ENCODE measurements around the gene PRKAR2B. TPM values are rescaled to one million over a fixed set of nuclear protein-coding genes. Genes with fewer than 3 reads are reported as not detected.

PRKAR2B gene
- total and polyA plus RNA-seq, 4 experiments from 2014 or later: 0.29 to 0.47 (median 0.43) TPM

DNA sequence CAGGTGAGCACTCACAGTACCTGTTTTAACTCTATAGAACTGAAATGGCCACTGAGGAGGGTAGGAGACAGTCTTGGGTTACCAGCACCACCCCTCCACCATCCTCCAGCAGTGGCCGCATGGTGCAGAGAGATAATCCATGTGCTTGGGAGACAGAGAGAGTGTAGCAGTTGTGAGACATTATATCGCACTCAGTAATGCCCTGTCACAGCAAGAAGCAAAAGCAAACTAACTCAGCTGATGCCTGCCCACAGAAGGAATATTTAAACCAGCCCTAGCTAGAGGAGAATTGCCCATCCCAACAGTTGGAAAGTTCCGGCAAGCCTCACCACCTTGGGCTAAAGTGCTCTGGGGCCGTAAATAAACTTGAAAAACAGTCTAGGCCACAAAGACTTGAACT, 65.5 kb downstream of the PRKAR2B start:
- no peak for DNase-seq
- H3K36me3 ChIP-seq (ENCODE audit: insufficient read depth, low read length): no peaks in the 10 kb centered on the region
- no peak overlapping the region for H3K27ac ChIP-seq (ENCODE audit: low read depth, low read length)
- H3K4me1 ChIP-seq (ENCODE audit: insufficient read depth, low read length): no peaks in the 10 kb centered on the region
- H3K36me3 Mint-ChIP-seq: no peaks in the 10 kb centered on the region
- no peak overlapping the region for H3K4me3 Mint-ChIP-seq
- no peak overlapping the region for H3K27ac Mint-ChIP-seq
- H3K4me1 Mint-ChIP-seq: no peaks in the 10 kb centered on the region
- H3K4me3 ChIP-seq (ENCODE audit: low read length in 2 of 2): no peak overlapping the region
- CTCF ChIA-PET (ENCODE audit: partially characterized antibody): no interaction called here
- no peaks in the 10 kb centered on the region for H3K9me3 ChIP-seq (ENCODE audit: control insufficient read depth in 1 of 2, low read length in 2 of 2)
- H3K9me3 Mint-ChIP-seq: no peaks in the 10 kb centered on the region
- POLR2A ChIA-PET (ENCODE audit: partially characterized antibody): no interaction called here
- intact Hi-C loops (cut with micrococcal nuclease): no loop called here
- H3K27me3 ChIP-seq (ENCODE audit: insufficient read depth, low read length): no peaks in the 10 kb centered on the region
- peaks cover 3 to 4% of the 10 kb centered on the region in 2 donors for H3K27me3 Mint-ChIP-seq

DNA sequence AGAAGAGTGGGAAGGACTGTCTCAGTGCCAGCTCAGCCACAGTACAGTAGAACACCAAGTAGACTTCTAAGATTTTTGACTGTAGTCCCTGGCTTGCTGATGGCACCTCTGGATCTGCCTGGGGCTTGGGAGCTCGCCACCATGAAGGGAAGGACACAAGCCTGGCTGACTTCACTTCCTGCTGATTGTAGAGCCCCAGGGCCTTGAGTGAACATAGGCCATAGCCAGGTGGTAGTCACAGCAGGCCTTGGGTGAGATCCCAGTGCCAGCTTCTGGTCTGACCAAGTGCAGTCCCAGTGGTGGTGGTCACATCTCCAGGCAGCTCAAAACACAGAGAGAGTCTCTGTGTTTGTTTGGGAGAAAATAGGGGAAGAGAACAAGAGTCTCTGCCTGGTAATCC, 66.7 kb downstream of the PRKAR2B start:
- Histone ChIP-seq H3K27me3 (ENCODE audit: insufficient read depth, low read length) (no peaks in the 10 kb centered on the region), H3K9me3 (ENCODE audit: control insufficient read depth in 1 of 2, low read length in 2 of 2) (no peaks in the 10 kb centered on the region), H3K4me1 (ENCODE audit: insufficient read depth, low read length) (no peaks in the 10 kb centered on the region), H3K27ac (ENCODE audit: low read depth, low read length) (no peak overlapping the region), H3K4me3 (ENCODE audit: low read length in 2 of 2) (no peak overlapping the region), H3K36me3 (ENCODE audit: insufficient read depth, low read length) (no peaks in the 10 kb centered on the region)
- Mint-ChIP-seq H3K4me1 (no peaks in the 10 kb centered on the region), H3K27ac (no peak overlapping the region), H3K27me3 (peaks cover 0 to 3% of the 10 kb centered on the region in 2 donors), H3K4me3 (no peak overlapping the region), H3K9me3 (no peaks in the 10 kb centered on the region), H3K36me3 (no peaks in the 10 kb centered on the region)
- intact Hi-C loops (cut with micrococcal nuclease): no loop called here
- ChIA-PET CTCF (ENCODE audit: partially characterized antibody) (interaction anchor here (1.3 kb wide), 1 partner anchor 20 kb away, joined by 3 read pairs; no protein-coding TSS in a partner anchor), POLR2A (ENCODE audit: partially characterized antibody) (no interaction called here)
- DNase-seq: no peak

DNA sequence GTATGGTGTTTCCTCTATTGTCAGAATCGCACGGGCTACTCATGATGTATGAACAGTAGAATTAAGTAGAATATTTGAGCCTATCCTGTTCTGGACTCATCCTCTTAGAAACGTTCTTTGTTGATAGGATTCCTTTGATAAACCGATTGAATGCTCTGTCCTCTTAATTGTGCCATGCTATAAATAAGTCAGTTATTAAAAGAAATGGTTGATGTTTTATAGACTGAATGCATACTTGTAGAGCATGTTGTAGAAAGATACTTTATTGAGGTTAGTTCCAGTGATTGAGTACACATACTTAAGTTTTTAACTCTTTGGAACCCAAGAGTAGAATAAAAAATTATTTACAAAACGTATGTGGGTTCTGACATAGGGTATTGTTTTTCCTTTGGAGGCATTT, 69.4 kb downstream of the PRKAR2B start:
- no peaks in the 10 kb centered on the region for H3K9me3 ChIP-seq (ENCODE audit: control insufficient read depth in 1 of 2, low read length in 2 of 2)
- Mint-ChIP-seq H3K4me3 (no peak overlapping the region), H3K27ac (no peak overlapping the region), H3K27me3 (peaks cover 4% of the 10 kb centered on the region in 2 donors), H3K9me3 (no peaks in the 10 kb centered on the region), H3K36me3 (no peaks in the 10 kb centered on the region), H3K4me1 (no peaks in the 10 kb centered on the region)
- DNase-seq: no peak
- H3K27me3 ChIP-seq (ENCODE audit: insufficient read depth, low read length): no peaks in the 10 kb centered on the region
- CTCF ChIA-PET (ENCODE audit: partially characterized antibody): interaction anchor here (0.8 kb wide), 1 partner anchor 293 kb away, joined by 3 read pairs; no protein-coding TSS in a partner anchor
- intact Hi-C loops (cut with micrococcal nuclease): no loop called here
- H3K36me3 ChIP-seq (ENCODE audit: insufficient read depth, low read length): no peaks in the 10 kb centered on the region
- no peaks in the 10 kb centered on the region for H3K4me1 ChIP-seq (ENCODE audit: insufficient read depth, low read length)
- no peak overlapping the region for H3K27ac ChIP-seq (ENCODE audit: low read depth, low read length)
- POLR2A ChIA-PET (ENCODE audit: partially characterized antibody): no interaction called here
- no peak overlapping the region for H3K4me3 ChIP-seq (ENCODE audit: low read length in 2 of 2)

DNA sequence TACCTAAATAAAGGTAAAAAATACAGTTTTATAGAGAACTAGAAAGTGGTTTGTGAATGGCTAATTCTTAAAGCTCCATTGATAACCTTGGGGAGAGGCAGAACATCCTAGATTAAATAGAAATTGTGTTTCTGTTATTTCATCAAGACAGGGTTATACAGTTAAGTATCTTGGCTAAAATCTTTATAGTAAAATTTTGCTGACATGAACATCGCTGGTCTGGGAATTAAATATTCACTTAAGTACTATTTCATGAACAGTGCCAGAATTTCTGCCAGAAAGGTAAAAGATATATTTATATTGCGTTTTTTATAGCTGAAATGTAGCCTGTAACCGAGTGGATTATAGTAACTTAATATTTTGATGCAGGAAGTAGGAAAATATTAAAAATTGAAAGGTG, 70.6 kb downstream of the PRKAR2B start:
- H3K27me3 Mint-ChIP-seq: peaks cover 4% of the 10 kb centered on the region in 2 donors
- no peaks in the 10 kb centered on the region for H3K36me3 Mint-ChIP-seq
- Histone ChIP-seq H3K4me1 (ENCODE audit: insufficient read depth, low read length) (no peaks in the 10 kb centered on the region), H3K27me3 (ENCODE audit: insufficient read depth, low read length) (no peaks in the 10 kb centered on the region), H3K9me3 (ENCODE audit: control insufficient read depth in 1 of 2, low read length in 2 of 2) (no peaks in the 10 kb centered on the region), H3K27ac (ENCODE audit: low read depth, low read length) (no peak overlapping the region), H3K4me3 (ENCODE audit: low read length in 2 of 2) (no peak overlapping the region), H3K36me3 (ENCODE audit: insufficient read depth, low read length) (no peaks in the 10 kb centered on the region)
- H3K27ac Mint-ChIP-seq: no peak overlapping the region
- POLR2A ChIA-PET (ENCODE audit: partially characterized antibody): no interaction called here
- H3K4me1 Mint-ChIP-seq: no peaks in the 10 kb centered on the region
- DNase-seq: no peak
- CTCF ChIA-PET (ENCODE audit: partially characterized antibody): no interaction called here
- intact Hi-C loops (cut with micrococcal nuclease): no loop called here
- H3K9me3 Mint-ChIP-seq: no peaks in the 10 kb centered on the region
- H3K4me3 Mint-ChIP-seq: no peak overlapping the region

DNA sequence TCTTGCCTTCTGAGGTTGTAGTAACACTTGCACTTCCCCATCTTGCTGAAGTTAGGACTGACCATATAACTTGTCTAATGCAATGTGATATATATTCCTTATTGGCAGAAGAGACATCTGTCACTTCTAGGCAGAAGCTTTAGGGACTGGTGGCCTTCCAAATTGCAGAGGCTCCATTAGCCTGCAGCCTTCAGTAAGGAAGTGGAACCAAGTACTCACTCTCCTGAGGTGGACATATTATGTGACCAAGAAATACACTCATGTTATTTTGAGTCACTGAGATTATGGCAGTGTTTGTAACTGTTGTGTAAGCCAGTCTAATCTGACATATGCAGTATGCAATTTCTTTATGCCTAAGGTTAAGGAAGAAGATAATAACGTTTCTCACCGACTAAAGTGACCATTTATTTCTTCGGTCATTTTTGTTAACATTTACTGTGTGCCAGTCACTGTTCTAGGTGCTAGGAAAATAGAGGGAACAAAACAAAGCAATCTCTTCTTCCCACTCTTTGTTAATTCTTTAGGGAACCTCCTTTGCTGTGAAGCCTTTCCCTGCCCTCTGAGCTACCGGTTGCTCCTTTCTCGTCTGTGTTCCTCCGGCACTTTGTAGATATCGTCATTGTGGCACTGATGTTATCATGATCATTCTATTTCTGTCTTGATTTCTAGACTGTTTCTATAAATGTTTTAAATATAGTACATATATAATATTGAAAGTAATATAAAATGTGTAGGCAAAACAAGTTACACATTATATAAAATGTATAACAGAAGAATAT, 71.4 kb downstream of the PRKAR2B start:
- ChIA-PET CTCF (ENCODE audit: partially characterized antibody) (no interaction called here), POLR2A (ENCODE audit: partially characterized antibody) (no interaction called here)
- H3K27me3 Mint-ChIP-seq: peaks cover 4% of the 10 kb centered on the region in 2 donors
- H3K27ac ChIP-seq (ENCODE audit: low read depth, low read length): no peak overlapping the region
- intact Hi-C loops (cut with micrococcal nuclease): no loop called here
- no peaks in the 10 kb centered on the region for H3K36me3 ChIP-seq (ENCODE audit: insufficient read depth, low read length)
- no peaks in the 10 kb centered on the region for H3K9me3 Mint-ChIP-seq
- H3K27me3 ChIP-seq (ENCODE audit: insufficient read depth, low read length): no peaks in the 10 kb centered on the region
- H3K27ac Mint-ChIP-seq: no peak overlapping the region
- DNase-seq: no peak
- no peaks in the 10 kb centered on the region for H3K36me3 Mint-ChIP-seq
- no peak overlapping the region for H3K4me3 ChIP-seq (ENCODE audit: low read length in 2 of 2)
- H3K4me1 ChIP-seq (ENCODE audit: insufficient read depth, low read length): no peaks in the 10 kb centered on the region
- H3K9me3 ChIP-seq (ENCODE audit: control insufficient read depth in 1 of 2, low read length in 2 of 2): no peaks in the 10 kb centered on the region
- no peak overlapping the region for H3K4me3 Mint-ChIP-seq
- no peaks in the 10 kb centered on the region for H3K4me1 Mint-ChIP-seq

DNA sequence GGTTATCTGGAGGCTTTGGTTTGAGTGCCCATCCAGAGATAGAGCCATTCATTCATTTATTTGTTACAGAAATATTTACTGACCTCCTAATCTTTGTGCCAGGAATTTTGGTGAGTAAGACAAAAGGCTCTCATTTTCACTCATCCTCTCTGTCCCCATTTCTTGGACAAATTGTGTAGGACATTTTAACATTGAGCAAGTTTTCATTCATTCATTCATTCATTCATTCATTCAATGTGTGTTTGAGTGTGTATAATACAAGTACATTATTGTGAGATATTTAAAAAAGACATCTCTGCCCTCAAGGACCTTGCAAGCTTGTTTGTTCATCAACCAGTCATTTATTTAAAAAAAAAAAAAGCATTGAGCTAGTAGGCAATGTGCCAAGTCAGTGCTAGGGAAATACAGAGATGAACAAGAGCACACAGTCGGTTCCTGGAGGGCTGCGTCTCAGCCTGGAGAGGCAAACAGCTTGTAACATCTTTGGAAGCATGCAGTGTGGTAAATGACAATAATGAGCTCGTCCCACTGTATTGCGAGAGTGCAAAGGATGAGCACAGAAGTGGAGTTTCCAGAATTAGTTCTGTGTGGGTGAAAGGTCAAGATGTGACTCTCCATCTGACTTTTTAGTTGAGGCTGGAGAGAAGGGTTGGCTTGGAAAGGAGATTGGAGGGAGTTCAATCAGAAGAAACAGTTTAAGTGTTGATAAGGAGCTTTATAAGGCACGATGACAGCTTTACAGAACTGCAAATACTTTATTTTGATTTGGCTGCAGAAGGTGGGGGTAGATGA, 73.8 kb downstream of the PRKAR2B start:
- H3K4me3 ChIP-seq (ENCODE audit: low read length in 2 of 2): no peak overlapping the region
- no peak for DNase-seq
- no peak overlapping the region for H3K27ac ChIP-seq (ENCODE audit: low read depth, low read length)
- no peak overlapping the region for H3K27ac Mint-ChIP-seq
- peaks cover 4% of the 10 kb centered on the region in 2 donors for H3K27me3 Mint-ChIP-seq
- H3K4me3 Mint-ChIP-seq: no peak overlapping the region
- intact Hi-C loops (cut with micrococcal nuclease): no loop called here
- H3K4me1 ChIP-seq (ENCODE audit: insufficient read depth, low read length): no peaks in the 10 kb centered on the region
- H3K4me1 Mint-ChIP-seq: no peaks in the 10 kb centered on the region
- H3K36me3 ChIP-seq (ENCODE audit: insufficient read depth, low read length): no peaks in the 10 kb centered on the region
- CTCF ChIA-PET (ENCODE audit: partially characterized antibody): interaction anchor here (0.7 kb wide), 1 partner anchor 13 kb away, joined by 3 read pairs; no protein-coding TSS in a partner anchor
- no peaks in the 10 kb centered on the region for H3K9me3 Mint-ChIP-seq
- no peaks in the 10 kb centered on the region for H3K27me3 ChIP-seq (ENCODE audit: insufficient read depth, low read length)
- no peaks in the 10 kb centered on the region for H3K9me3 ChIP-seq (ENCODE audit: control insufficient read depth in 1 of 2, low read length in 2 of 2)
- POLR2A ChIA-PET (ENCODE audit: partially characterized antibody): interaction anchor here (1.0 kb wide), 1 partner anchor 50 kb away, joined by 3 read pairs; the partner anchor contains the start of gene HBP1
- no peaks in the 10 kb centered on the region for H3K36me3 Mint-ChIP-seq

DNA sequence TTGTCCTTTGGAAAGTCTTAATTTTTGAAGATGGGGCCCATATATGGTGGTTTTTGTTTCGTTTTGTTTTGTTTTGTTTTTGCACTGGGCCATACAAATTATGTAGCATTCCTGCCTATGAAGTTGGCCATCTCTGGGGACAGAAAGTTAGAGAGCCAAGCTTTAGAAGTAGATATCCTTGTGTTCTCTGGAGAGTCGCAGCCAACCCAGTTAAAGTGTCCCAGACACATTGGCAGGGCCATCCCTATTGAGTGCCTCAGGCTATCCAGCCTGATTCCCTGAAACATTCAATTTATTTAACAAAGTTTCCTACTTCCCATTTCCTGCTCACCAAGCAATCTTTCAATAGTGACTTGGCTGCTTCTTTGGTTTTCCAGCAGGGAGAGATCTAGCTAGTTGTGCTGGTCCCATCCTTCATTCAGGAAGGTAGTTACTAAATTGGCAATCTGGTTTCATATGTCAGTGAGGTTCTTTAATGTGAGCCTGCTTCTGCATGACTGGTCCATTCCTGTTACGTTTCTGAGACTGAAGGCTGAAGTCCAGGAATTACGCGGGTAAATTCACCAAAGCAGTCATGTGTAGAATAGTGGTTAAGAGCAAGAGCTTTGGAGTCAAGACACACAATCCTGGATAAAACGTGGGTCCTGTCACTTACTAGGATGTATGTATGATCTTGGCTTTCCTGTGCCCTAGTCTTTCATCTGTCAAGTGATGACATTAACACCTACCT, 75.0 kb downstream of the PRKAR2B start:
- no peak for DNase-seq
- CTCF ChIA-PET (ENCODE audit: partially characterized antibody): no interaction called here
- H3K27me3 ChIP-seq (ENCODE audit: insufficient read depth, low read length): no peaks in the 10 kb centered on the region
- H3K36me3 Mint-ChIP-seq: no peaks in the 10 kb centered on the region
- no peaks in the 10 kb centered on the region for H3K9me3 Mint-ChIP-seq
- no peaks in the 10 kb centered on the region for H3K4me1 ChIP-seq (ENCODE audit: insufficient read depth, low read length)
- no peaks in the 10 kb centered on the region for H3K9me3 ChIP-seq (ENCODE audit: control insufficient read depth in 1 of 2, low read length in 2 of 2)
- no peak overlapping the region for H3K4me3 Mint-ChIP-seq
- no peak overlapping the region for H3K4me3 ChIP-seq (ENCODE audit: low read length in 2 of 2)
- no peak overlapping the region for H3K27ac Mint-ChIP-seq
- H3K36me3 ChIP-seq (ENCODE audit: insufficient read depth, low read length): no peaks in the 10 kb centered on the region
- intact Hi-C loops (cut with micrococcal nuclease): no loop called here
- peaks cover 0 to 5% (median 1%) of the 10 kb centered on the region in 4 donors for H3K4me1 Mint-ChIP-seq
- no peak overlapping the region for H3K27ac ChIP-seq (ENCODE audit: low read depth, low read length)
- POLR2A ChIA-PET (ENCODE audit: partially characterized antibody): no interaction called here
- H3K27me3 Mint-ChIP-seq: peaks cover 4% of the 10 kb centered on the region in 2 donors

Data from CD4-positive, alpha-beta memory T cell (primary cell).